ENCODE measurements around the gene ICAM1.

The ICAM1 gene

DNA sequence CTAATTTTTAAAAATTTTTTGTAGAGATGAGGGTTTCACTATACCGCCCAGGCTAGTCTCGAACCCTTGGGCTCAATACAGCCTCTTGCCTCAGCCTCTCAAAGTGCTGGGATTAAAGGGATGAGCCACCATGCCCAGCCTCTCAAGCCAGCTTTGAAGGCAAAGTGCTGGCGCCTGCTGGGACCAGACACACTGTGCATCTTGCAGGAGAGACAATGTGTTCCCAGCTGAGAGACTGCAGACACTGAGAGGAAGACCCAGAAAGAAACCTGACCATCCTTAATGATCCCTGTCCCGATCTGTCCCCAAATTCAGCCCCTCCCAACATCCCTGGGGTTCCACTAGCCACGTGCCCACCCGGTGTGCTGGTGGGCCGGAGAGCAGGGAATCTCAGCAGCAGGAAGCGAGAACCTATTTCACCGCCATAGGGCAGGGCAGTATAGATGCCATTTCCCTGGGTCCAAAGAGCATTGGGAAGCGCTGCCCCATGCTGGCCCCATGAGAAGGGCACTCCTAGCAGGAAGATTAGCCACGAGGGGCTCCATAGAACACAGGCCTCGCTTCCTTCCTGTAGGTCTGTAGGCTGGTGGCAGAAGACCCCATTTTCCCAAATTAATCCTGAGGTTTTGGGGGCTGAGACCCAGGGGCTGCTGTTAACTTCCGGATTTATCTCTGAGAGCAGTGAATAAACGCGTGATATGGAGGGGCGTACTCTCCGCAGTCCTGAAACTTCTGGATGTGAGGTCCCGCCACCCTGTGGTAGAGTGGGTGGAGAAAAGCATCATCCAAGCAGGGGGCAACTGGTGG lies 61.4 kb downstream of the ICAM1 start:
- in situ Hi-C loops (cut with HindIII; ENCODE audit: low pct_unique_long_range_greater_than_20kb, low sequenced_read_pairs): no loop called here
- TF ChIP-seq JUND (IDR thresholded peaks at IDR 0.05; ENCODE audit: low read depth): no peak
- no peak for DNase-seq (ENCODE audit: low read depth in 1 of 2, low spot score in 1 of 2)

DNA sequence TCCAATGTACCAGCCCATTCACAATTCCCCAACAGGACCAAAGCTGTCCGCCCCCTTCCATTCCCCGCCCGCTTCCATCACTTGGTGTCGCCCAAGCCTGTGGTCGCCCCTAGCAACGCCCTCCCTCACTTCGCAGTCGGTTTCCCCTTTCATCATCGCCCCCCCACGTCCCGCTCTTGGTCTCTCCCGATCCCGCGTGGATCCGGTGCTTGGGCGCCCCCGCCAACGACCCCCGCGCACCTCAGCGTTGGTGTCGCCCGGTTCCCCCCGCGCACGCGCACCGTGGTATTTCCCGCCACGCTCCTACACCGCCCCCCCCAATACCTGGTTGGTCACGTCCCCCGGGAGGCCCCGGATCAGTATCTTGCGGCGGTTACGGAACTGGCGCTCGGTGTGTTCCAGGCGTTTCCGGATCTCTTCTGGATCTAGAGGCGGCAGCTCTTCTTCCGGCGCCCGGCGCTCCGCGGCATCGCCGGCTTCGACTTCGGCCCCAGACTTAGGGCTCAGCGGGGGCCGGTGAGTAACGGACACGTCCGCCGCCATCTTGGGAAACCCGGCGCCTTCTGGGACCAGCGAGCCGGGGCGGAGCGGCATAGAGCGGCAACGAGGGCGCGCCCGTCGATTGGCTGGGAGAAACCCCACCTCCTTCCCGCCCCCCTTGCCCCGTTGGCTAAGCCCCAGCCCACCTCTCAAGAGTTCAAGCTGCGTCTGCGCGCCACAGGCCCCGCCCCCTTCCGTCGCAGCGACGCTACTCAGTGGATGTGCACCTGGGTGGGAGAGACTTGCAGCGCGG lies 62.2 kb downstream of the ICAM1 start, which contains the start of gene RAVER1:
TSS of gene RAVER1 (minus strand) at position 565 of the 793 bp plus-strand sequence. CDS start at position 543, 22 bp downstream.
- in situ Hi-C loops (cut with HindIII; ENCODE audit: low pct_unique_long_range_greater_than_20kb, low sequenced_read_pairs): no loop called here
- peak; percentile 87 to 97 for DNase-seq (ENCODE audit: low read depth in 1 of 2, low spot score in 1 of 2)
- no peak for TF ChIP-seq JUND (IDR thresholded peaks at IDR 0.05; ENCODE audit: low read depth)

DNA sequence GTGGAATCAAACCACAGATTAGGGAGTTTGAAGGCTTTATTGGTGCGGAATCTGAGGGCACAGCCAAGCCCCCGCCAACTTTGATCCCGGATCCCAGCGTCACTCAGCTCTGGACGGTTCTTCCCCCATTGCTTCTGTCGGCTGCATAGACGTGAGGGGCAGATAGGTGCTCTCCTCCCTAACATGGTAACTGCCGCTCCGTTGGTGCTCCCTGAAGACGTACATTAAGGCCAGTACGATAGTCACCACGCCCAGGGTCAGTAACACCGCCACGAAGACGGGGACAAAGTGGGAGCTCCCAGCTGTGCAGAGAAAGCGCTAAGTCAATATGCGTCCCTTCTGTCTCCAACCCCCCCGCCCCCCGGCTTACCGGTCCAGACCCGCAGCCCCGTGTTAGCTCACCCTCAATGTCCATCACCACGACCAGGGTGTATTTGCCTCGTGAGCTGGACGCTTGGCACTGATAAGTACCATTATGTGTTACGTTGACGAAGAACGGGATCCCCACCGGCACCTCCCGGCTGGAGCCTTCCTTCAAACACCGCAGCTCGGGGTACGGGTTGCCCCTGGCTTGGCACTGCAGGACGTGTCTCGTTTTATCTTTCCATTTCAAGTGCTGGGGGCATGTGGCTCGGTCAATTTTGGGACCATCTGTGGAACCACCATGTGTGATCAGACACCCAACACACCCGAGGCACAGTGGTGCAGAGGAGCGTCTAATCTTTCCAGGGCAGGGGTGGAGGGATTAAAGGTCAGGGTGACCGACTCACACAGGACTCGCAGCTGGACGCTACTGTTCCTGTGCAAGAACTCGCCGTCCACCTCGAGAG lies 63.1 kb downstream of the ICAM1 start:
- in situ Hi-C loops (cut with HindIII; ENCODE audit: low pct_unique_long_range_greater_than_20kb, low sequenced_read_pairs): no loop called here
- DNase-seq (ENCODE audit: low read depth in 1 of 2, low spot score in 1 of 2): no peak
- TF ChIP-seq JUND (IDR thresholded peaks at IDR 0.05; ENCODE audit: low read depth): no peak

DNA sequence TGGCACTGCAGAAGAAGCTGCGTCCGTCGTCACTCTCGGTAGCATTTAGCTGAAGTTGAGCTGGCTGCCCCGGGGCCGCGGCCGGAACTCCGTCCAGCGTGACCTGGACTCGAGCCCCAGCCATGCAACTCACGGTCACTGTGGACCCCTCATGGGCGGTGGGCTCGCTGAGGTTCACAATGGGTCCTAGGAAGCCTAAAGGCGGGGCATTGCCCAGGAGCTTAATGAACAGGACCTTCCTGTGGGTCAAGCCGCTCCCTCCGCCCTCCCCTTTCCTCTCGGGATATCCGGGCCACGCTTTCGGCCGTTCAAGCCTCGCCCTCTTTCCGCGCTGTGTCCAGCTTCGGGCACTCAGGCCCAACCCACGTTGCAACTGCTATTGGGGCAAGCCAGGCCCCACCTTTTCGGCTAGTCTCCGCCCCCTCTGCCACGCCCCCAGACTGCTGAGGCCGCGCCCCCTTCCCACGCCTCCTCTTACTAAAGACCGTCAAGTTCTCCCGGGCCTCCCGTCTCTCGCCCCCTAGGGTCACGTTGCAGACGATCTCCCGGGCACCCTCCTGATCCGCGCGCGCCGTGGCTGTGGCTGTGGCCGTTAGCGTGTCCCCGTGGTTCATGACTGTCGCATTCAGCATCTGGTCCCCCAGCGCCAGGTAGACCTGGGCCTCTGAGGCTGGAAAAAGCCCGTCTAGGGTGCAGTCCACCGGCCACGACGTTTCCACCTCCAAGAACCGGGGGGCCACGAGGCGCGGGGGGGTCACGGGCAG lies 63.9 kb downstream of the ICAM1 start:
- no peak for TF ChIP-seq JUND (IDR thresholded peaks at IDR 0.05; ENCODE audit: low read depth)
- peak; percentile 73 to 97 for DNase-seq (ENCODE audit: low read depth in 1 of 2, low spot score in 1 of 2)
- in situ Hi-C loops (cut with HindIII; ENCODE audit: low pct_unique_long_range_greater_than_20kb, low sequenced_read_pairs): no loop called here

DNA sequence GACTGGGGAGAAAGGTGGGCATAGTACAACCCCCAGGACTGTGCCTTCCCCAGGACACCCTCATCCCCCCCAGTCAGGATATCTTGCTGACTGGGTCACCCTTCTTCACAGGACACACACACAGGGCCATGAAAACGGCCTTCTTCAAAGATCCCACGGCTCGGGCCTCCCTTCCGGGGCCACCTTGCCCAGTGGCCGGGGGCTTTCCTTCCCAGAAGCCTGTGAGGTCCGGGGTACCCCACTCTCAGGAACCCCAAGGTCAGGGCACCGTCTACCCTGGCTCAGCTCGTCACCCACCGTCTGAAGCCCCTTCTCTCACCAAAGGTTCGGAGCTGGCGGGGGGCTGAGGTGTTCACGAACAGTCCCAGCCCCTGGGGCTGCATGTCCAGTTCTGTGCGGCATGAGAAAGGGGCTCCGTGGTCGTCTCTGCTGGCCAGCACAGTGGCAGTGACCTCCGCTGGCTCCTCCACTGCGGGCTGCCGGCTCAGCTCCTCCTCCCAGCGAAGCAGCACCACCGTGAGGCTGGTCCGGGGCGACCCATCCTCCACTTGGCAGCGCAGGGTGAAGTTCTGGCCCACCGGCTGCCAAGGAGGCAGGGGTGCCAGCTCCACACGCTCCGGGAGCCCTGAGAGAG lies 64.5 kb downstream of the ICAM1 start:
- in situ Hi-C loops (cut with HindIII; ENCODE audit: low pct_unique_long_range_greater_than_20kb, low sequenced_read_pairs): no loop called here
- no peak for TF ChIP-seq JUND (IDR thresholded peaks at IDR 0.05; ENCODE audit: low read depth)
- DNase-seq (ENCODE audit: low read depth in 1 of 2, low spot score in 1 of 2): no peak

All from T47D (cell line).